Bronchial epithelial cell (primary cell): ENCODE data around the gene SARDH. TPM values are rescaled to one million over a fixed set of nuclear protein-coding genes. Genes with fewer than 3 reads are reported as not detected.

Source experiments
- DNase-seq: peaks from one replicate; pipeline ENCODE4 v3.0.0-alpha.2; 2010; ENCODE audit warnings: low read depth
- FAIRE-seq: peaks from 2 replicates; lab custom pipeline; 2011; peaks lifted over from hg19 to GRCh38; lab: Jason Lieb, UNC
- H3K27me3 ChIP-seq: 2 replicates; pipeline ENCODE4 v1.5.1; 2011; ENCODE audit warnings: low read length; ENCODE audit not compliant: control insufficient read depth, insufficient read depth
- H3K36me3 ChIP-seq: 2 replicates; pipeline ENCODE4 v1.5.1; 2011; ENCODE audit warnings: low read length; ENCODE audit not compliant: control insufficient read depth, insufficient read depth
- H3K4me3 ChIP-seq: 2 replicates; pipeline ENCODE4 v1.5.1; 2011; ENCODE audit warnings: mild to moderate bottlenecking, low read depth, low read length, control low read depth
- CTCF ChIP-seq: IDR thresholded peaks from 2 replicates; pipeline ENCODE4 v1.5.1; 2011; ENCODE audit warnings: mild to moderate bottlenecking, moderate library complexity, low read length, control low read depth, inconsistent platforms; ENCODE audit not compliant: insufficient read depth, severe bottlenecking
- total RNA-seq: library from RNA; depleted of rRNA; stranded (reverse); fragments of >200 nt; gene quantifications from 2 replicates; pipeline ENCODE4 v1.2.1, GENCODE V29; 2014

SARDH gene
- total RNA-seq, 1 donor from 2014 or later, result under 0.01 TPM

GRCh38 chr9:133709015-133709611 lies 29.0 kb downstream of the SARDH start:
- no peak for DNase-seq
- Histone ChIP-seq H3K27me3 (peaks cover 4% of the 10 kb centered on the region), H3K36me3 (no peaks in the 10 kb centered on the region), H3K4me3 (no peak overlapping the region)
- FAIRE-seq, result no peak
- no peak for TF ChIP-seq CTCF

- Histone ChIP-seq H3K4me3 (no peak overlapping the region), H3K36me3 (no peaks in the 10 kb centered on the region), H3K27me3 (peaks cover 9% of the 10 kb centered on the region)
- TF ChIP-seq CTCF, result no peak
- FAIRE-seq, result no peak
- DNase-seq, result no peak
Measured at GRCh38 chr9:133708246-133709014, 29.7 kb downstream of the SARDH start.

- Histone ChIP-seq H3K36me3 (no peaks in the 10 kb centered on the region), H3K27me3 (peaks cover 15% of the 10 kb centered on the region), H3K4me3 (no peak overlapping the region)
- FAIRE-seq (no peak), DNase-seq (no peak)
- no peak for TF ChIP-seq CTCF
Measured at GRCh38 chr9:133707763-133708245, 30.3 kb downstream of the SARDH start.

- no peak for FAIRE-seq
- peak; percentile 41 for DNase-seq
- no peak for TF ChIP-seq CTCF
- Histone ChIP-seq H3K36me3 (no peaks in the 10 kb centered on the region), H3K4me3 (no peak overlapping the region), H3K27me3 (peaks cover 19% of the 10 kb centered on the region)
Measured at GRCh38 chr9:133707065-133707762, 30.9 kb downstream of the SARDH start.

- no peaks in the 10 kb centered on the region for H3K36me3 ChIP-seq
- no peak for TF ChIP-seq CTCF
- H3K4me3 ChIP-seq, result no peak overlapping the region
- H3K27me3 ChIP-seq, result peaks cover 25% of the 10 kb centered on the region
- DNase-seq (no peak), FAIRE-seq (peak; percentile 13)
Measured at GRCh38 chr9:133706307-133707050, 31.7 kb downstream of the SARDH start.
